Fibroblast of the conjunctiva (primary cell): ENCODE data around the gene GLS.

Experiments
- DNase-seq: peaks from one replicate; pipeline ENCODE4 v3.0.0-alpha.2; 2010; ENCODE audit warnings: low read depth

Gene GLS

GRCh38 chr2:191014653-191015020 is 134.0 kb downstream of the GLS start:
- no peak for DNase-seq
